HG03066 (cell line): ENCODE data around the gene KIAA0825.

Experiments
- ATAC-seq: cut with Tn5 transposase; IDR thresholded peaks from one replicate; pipeline ENCODE4 v1.9.1; 2021; ENCODE audit warnings: low read depth; ENCODE audit not compliant: unreplicated experiment

Gene KIAA0825

DNA sequence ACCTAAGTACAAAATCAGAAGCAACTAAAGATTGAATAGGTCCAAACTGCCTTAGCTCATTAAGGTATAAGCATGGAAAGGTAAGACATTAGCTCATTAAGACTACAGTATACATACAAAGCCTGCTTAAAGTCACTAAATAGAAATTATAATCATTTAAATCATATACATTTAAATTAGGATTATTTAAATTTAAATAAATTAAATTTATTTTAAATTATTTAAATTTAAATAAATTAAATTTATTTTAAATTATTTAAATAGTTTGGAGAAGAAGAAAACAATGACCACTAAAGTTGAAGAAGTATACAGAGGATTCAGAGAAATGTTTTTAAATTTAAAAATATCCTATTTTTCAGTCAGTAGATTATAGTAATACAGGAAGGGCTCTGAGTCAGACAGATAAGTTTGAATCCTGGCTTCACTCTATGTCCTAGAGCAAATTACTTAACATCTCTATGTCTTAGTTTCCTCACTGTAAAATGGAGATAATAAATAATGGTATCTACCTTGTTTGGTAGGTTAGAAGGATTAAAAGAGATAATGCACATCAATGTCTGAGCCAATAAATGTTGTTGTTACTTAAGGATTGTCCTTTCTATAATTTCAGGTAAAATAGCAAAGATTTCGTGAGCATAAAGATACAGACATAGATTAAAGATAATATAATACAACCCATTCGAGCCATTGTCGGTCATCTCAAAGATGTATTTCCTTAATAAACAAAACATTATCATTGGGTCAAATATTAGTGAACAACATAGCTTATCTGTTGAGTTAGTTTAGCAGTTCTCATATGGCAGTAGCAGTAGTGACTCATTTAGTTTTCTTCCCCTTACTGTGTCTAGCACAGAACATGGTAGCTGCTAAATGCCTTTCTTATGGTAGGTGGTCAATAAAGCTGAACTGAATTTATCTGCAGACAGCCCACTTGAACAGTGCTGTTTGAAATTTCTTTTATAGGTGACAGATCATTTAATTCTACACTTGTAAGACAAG is 100.6 kb downstream of the KIAA0825 start:
- no peak for ATAC-seq

DNA sequence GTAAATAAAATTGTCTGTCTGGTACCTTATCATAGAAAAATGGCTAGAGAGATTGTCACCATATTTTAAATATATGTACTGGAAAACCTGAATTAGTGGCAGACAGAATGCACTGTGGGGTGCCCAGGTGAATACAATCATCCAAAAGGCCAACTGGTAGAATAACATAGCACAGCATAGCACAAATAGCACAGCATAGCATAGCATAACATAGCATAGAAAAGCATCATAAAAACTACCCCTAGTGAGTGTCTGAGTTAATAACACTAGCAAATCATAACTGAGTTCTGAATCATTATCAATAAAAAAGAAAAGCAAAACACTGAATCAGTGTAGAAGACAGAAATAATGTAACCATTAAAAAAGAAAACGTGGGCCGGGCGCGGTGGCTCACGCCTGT is 102.3 kb downstream of the KIAA0825 start:
- no peak for ATAC-seq

DNA sequence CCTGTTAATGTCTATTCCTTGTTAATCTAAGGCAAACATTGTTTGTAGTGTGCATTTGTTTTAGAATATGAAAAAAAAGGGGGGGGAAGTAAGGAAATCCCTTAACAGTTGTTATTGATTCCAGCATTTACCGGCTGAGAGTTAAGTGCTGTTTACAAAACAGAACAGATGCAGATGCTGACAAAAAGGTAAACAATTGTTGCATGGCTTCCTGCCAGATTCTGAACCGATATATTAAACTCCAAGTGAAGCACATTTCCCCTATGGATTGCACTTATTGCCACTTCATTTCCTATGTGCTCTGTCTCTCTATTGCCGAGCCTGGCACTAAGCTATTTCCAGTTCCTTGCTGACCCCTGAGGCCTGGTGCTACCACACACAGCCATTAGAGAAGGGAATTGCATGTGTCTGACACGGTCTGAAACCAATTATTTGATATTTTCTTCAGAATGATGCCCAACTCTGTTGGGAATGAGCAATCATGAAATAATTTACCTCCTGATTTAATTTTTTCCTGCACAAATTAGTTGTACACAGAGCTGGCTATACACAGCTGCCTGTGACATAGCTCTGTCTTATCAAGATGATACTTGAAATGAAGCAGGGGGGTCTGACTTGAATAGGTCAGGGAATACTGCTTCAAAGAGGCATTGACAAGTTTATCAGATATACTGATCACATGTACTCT is 109.8 kb downstream of the KIAA0825 start:
- ATAC-seq: no peak

DNA sequence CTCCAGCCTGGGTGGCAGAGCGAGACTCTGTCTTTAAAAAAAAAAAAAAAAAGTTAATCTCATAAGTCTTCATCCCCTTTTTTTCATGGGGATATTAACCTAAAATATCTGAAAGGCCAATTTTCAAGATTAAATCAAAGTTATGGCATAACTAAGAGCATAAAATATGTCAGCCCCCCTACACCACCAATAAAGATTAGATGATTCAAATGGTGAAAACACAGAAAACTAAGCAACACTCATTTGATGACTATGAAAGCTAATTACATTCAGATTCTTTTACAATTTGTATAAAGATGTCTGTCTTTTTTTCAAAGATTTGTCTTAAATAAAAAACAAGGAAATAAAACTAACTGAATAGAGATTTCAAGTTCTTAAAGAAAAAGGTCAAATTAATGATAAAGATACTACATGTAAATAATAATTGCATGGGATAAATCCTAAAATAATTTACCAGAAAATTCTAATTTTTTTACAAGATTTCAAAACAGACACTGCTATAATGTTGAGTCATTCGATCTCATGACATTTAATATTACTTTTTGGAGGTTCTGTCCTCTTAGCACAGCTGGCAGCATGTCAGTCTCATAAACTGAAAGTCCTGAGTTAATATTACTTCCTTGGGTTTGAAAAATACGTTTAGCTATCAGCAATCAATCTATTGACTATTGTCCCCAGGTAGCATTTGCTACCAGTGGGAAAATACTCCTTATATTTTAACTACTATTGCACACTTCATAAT is 112.9 kb downstream of the KIAA0825 start:
- ATAC-seq: no peak

DNA sequence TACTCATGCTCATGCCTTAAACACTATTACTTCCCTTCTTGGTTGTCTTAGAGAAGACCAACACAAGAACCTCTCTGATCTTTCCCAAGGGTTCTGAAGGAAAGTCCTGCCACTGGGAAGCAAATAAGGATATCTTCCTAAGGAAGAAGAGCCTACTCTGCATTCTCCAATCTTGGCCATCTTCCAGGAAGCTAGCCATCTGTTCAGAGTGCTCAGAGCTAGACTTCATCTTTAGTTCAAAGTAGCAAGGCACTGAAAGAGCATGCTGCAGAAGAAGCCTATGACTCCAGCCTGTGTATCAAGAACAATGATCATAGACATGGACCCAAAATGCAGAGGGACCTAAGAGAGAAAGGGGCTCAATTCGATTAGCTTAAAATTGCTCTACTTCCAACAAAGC is 114.7 kb downstream of the KIAA0825 start:
- ATAC-seq: no peak

DNA sequence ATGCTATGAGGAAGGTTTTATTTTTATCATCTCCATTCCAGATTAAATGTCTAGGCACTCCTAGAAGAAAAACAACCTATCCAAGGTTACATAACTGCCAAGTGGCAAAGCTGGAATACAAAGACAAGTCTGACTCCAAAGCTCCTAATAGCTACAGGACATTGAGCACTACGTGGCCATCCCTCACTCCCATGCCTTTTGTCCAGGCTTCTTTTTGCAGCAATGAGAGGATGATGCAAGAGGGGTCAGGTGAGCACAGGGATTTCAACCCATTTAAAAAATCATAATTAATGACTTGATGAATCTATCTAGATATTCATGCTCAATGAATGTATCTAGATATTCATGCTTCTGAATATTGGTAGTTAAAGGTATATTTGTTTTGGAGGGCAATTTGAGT is 117.0 kb downstream of the KIAA0825 start:
- no peak for ATAC-seq

DNA sequence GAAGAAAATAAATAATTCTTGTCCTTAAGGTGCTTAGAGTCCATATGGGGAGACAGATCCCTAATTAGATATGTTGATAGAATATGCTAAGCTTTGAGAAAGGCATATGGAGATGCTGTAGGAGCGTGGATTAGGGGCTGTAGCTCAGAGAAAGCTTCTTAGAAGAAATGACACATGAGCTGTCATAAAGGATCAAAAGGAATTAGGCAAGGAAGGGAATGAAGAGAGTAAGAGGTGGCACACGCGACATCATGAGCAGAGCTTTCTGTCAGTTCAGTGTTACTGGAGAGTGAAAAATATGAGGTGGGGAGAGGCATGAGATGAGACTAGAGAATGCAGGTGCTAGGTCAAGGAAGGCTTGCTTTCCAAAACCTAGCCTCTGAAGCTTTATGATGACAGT is 118.6 kb downstream of the KIAA0825 start:
- no peak for ATAC-seq

DNA sequence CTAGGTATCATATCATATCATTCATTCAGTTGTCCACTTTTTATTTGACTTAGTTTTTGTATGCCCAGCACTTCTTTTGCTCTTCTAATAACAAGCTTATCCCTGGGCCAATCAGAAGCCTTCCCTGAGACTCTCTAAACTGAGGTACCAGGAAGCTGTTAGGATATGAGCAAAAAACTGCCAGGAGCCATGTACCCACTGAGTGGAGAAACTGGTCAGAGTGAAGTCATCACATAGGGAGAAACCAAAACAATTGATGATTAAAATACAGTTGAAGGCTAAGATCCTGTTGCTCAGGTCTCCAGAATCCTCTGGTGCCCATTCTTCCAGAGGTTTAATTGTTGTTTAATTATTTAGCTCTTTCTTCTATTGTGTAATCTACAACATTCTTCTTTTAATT is 120.2 kb downstream of the KIAA0825 start:
- no peak for ATAC-seq

DNA sequence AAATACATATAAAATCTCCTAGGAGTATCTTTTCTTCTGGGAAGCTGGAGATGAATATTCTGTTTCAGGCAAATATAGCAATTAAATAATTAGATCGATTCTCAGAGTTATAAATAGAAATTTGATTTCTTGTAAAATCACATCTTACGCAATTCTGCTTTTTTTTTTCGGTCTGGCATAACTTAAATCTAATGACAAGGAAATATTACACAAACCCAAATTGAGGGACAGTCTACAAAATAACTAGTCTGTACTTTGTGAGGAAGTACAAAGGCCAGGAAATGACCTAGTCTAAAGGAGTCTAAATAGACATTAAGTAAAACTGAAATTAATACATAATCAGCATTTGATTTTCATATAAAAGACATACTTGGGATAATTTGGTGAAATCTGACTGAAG is 133.3 kb downstream of the KIAA0825 start:
- ATAC-seq: no peak

DNA sequence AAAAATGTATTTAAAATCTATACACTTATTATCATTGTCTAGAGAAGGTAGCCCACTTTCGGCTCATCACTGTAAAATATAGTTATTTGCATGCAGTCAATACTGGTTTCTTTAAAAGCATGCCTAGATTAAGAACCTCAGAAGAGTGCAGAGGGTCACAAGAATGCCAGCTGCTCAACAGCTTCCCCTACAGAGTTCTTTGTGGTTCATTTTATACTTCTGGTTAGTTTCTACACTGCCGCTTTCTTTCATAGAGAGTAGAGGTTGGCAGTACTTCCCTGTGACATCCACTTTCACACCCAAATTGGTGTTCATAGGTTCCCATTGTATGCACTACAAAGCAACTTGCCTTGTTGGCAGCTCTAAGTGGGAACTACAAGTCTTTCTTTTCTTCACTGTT is 137.3 kb downstream of the KIAA0825 start:
- ATAC-seq: no peak

DNA sequence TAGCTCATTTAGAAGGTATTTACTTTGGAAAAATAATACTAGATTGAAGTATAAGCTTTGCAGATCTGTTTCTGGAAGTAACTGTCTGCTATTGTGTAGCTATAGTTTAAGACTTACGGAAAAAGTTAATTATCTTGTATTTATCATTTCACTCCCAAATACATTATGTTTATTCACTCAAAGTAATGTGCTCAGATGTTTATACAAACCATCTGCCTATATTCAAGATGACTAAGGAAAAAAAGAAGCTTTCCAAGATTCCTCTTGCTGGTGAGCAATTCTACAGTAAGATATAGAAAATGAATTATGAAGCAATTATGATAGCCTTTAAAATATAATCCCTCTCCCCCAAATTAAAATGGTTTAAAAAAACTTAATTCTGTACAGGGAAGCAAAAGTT is 137.9 kb downstream of the KIAA0825 start:
- no peak for ATAC-seq

DNA sequence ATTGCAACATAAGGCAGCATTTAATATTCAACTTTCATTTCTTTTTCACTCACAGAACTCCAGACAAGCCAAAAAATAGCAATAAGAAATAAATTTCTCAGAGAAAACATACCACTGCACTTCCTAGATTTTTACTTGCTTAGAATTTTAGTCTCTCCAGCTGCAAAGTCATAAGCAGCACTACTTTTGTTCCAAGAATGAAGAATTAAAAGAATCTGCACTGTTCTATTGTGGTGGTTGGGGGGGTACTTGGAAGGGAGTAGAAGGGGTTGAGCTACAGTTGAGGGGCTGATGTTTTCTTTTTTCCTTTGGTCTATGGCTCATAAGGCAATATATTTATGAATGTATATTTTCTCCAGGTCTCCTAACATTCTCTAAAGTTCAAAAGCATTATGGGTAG is 144.5 kb downstream of the KIAA0825 start:
- ATAC-seq: no peak

DNA sequence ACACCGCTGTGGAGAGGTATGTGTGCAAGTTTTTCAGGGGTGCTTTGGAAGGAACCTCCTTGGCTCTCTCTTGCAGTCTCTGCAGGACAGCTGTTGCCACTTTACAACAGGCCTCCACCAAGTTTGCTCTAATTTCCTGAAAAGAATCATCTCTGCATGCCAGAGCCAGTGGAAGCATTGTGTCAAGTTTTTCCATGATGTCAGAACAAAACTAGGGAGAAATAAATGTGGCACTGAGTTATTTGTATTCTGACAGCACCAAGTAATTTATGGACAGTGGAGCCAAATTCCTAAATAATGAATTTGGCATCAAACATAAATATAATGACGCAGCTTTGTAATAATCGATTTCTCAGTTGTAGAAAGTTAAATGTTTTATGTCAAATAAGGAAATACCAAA is 146.9 kb downstream of the KIAA0825 start:
- no peak for ATAC-seq

DNA sequence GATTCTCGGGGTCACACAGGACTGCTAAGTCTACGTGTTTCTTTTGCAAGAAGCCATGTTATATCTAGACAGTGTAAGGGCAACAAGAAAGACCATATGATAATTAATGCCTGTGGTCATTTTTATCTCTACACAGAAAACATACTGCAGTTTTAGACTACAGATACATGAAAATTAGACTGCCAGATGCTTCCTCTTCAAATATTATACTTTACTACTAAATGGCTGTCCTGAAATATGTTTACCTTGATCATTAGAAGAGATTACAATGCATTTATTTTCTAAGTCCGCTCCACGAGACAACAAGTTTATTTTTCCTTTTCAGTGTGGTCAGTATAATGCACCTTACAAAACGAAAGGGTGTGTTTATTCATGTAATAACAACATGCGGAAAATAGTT is 147.6 kb downstream of the KIAA0825 start:
- ATAC-seq: no peak

DNA sequence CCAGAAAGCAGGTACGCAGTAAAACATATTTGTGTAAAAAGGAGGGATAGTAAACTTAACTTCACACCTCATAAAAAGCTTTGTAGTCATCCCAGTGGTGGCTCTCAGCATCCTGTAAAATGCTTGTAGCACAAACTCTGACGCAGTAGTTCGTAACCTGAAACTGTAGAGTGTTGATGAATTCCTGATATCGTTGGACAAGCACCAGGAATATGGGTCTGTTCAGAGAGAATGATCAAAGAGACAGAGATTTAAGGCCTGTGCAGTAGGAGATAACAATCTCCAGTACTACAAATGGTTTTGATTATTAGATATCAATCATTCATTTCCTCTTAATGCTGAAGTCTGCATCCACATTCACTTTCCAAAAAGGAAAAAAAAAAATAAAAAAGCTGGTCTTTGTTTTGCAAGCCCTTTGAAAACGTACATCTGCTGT is 148.5 kb downstream of the KIAA0825 start:
- no peak for ATAC-seq

DNA sequence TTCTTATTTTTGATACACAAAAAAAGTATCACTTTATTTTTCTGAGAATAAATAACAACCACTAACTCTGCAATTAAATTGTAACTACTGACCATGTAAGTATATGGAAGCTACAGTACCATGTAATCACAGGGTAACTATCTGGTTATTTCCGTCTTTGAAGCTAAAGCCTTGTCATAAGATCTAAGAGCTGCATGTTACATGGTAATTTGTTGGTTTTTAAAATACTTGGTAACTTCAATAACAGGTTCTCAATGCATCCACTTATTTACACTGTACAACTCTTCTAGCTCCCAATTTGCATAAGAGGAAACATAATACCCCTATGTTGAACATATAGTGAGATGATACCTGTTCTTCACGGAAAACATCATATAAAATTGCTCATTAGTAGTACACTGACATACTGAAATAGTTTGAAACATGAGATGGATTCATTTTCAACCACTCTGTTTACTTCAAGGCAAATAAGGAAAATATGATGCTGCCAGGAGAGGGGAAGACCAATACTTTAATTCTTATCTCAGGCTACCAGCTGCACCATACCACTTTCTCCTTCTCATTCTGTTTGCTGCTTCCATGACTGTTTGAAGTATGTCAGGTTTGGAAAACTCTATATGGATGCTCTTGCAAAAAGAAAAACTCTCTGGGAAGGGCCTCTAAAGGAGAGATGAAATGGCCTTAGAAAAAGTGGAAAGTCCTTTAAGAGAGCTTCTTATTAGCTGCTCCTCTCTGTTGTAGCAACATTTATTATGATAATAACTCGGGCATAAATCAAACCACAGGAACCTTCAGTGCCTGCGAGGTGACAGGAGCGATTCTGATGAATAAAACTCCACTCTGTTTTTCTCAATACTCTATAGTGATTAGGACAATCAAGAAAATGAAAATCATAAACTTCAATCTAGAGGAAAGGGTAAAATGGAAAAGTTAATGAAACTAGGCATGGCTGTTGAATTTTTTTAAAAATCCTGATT is 150.2 kb downstream of the KIAA0825 start:
- no peak for ATAC-seq

DNA sequence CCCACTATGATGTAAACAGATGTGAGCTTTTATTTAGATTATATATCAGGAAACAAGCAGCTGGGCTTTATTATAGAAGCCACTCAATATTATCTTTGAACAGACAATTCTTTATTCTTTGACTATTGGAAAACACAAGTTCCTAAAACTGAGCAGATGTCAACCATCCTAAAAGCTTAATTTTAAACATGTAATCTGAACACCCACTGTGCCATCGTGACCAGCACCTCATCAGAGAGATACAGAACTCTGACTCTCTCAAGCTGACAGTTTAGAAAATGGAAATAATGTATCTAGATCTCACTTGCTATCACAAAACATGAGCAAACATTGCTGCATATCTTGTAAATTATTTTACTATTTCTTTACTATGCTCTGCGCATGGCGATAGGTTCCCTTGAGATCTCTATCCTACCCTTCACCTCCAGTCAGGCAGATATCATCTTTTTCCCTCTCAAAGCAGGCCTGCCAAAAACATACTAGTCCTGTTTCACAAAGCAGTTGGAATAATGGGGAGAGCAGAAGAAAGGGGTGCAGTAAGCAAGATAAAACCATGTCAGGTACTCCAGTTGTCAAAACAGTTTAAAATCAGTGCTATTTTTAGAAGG is 151.0 kb downstream of the KIAA0825 start:
- no peak for ATAC-seq

DNA sequence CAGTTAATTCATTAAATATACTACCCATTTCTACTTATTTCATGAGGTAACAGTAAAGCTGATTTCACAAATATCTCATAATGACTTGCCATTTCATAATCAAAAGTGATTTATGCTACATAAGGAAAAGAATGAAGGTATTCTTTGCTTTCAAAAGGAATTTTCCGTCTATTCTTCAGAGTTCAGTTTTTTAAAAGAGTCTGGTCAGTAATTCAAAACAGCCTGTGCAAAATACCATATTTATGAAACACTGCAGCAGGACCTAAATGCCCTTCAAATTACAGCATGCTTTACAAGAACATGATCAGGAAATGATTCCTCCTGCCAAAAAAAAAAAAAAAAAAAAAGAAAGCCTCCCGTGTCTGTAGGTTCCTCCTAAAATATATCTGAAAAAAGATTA is 154.7 kb downstream of the KIAA0825 start:
- ATAC-seq: no peak

DNA sequence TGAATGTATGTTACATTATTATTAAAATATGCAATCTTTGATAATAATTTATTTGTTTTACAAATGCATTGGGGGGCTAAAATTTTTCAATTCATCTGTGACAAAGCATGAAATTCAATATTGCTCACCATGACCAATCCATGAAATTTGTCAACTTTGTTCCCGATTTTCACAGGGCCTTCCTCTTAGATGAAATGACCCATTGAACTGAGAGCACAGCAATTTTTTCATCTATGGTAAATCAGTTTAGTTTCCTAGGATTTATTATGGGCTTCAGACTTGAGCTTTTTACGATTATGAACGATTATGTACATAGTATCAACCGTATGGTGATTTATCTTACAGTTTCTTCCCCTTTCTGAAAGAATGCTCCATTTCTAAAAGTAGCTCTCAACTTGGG is 157.3 kb downstream of the KIAA0825 start:
- ATAC-seq: no peak

DNA sequence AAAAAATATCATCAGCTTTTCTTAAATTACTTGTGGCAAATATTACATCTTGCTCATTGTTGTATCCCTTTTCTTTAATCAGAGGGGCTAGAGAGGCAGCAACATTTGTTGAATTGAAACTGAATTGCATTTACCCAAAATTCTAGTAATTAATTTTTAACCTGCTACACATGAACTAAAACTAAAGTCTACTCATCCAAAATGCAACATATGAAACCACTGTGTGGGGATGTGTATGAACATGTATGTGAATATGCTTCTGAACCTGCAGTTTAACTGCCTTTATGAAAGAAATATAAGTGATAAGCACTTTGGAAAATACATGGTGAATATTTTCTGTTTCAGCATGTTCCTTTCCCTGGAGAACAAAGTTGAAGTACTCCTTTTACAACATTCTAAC is 158.5 kb downstream of the KIAA0825 start:
- no peak for ATAC-seq
